GM18499 (cell line): ENCODE results near the gene PDE3A.

Source experiments
- ATAC-seq: cut with Tn5 transposase; IDR thresholded peaks from one replicate; pipeline ENCODE4 v1.9.1; 2021; ENCODE audit warnings: moderate number of reproducible peaks; ENCODE audit not compliant: insufficient read depth, unreplicated experiment

The PDE3A gene

GRCh38 chr12:20420557-20420956 lies 52.2 kb downstream of the PDE3A start:
- ATAC-seq: no peak

GRCh38 chr12:20421421-20421820 lies 53.1 kb downstream of the PDE3A start:
- ATAC-seq: no peak

GRCh38 chr12:20423557-20423956 lies 55.2 kb downstream of the PDE3A start:
- ATAC-seq: no peak

- no peak for ATAC-seq
Measured at GRCh38 chr12:20424841-20425240, 56.5 kb downstream of the PDE3A start.

- no peak for ATAC-seq
Measured at GRCh38 chr12:20426191-20426590, 57.9 kb downstream of the PDE3A start.

- ATAC-seq: no peak
Measured at GRCh38 chr12:20426957-20427356, 58.6 kb downstream of the PDE3A start.

GRCh38 chr12:20429852-20430251 lies 61.5 kb downstream of the PDE3A start:
- ATAC-seq: no peak

GRCh38 chr12:20432290-20432689 lies 64.0 kb downstream of the PDE3A start:
- ATAC-seq: no peak

GRCh38 chr12:20434996-20435395 lies 66.7 kb downstream of the PDE3A start:
- ATAC-seq: no peak

GRCh38 chr12:20436316-20436715 lies 68.0 kb downstream of the PDE3A start:
- ATAC-seq: no peak

GRCh38 chr12:20438299-20438779 lies 70.0 kb downstream of the PDE3A start:
- no peak for ATAC-seq

GRCh38 chr12:20439626-20440025 lies 71.3 kb downstream of the PDE3A start:
- no peak for ATAC-seq

- ATAC-seq: no peak
Measured at GRCh38 chr12:20440408-20440807, 72.1 kb downstream of the PDE3A start.

- no peak for ATAC-seq
Measured at GRCh38 chr12:20442322-20442721, 74.0 kb downstream of the PDE3A start.

GRCh38 chr12:20443255-20443654 lies 74.9 kb downstream of the PDE3A start:
- ATAC-seq: no peak

- no peak for ATAC-seq
Measured at GRCh38 chr12:20443792-20444191, 75.5 kb downstream of the PDE3A start.

GRCh38 chr12:20444595-20445170 lies 76.3 kb downstream of the PDE3A start:
- ATAC-seq: no peak

- no peak for ATAC-seq
Measured at GRCh38 chr12:20445687-20446086, 77.3 kb downstream of the PDE3A start.

GRCh38 chr12:20446836-20447235 lies 78.5 kb downstream of the PDE3A start:
- ATAC-seq: no peak

- ATAC-seq: no peak
Measured at GRCh38 chr12:20448781-20449180, 80.4 kb downstream of the PDE3A start.

GRCh38 chr12:20450591-20451180 lies 82.3 kb downstream of the PDE3A start:
- ATAC-seq: no peak

GRCh38 chr12:20451761-20452160 lies 83.4 kb downstream of the PDE3A start:
- no peak for ATAC-seq
